HepG2 (cell line): ENCODE data around the gene SLC29A1. TPM values are rescaled to one million over a fixed set of nuclear protein-coding genes. Genes with fewer than 3 reads are reported as not detected.

Source experiments
- ATAC-seq: fragments of 200-7000 bp; cut with Tn5 transposase; 3 replicates; pipeline ENCODE4 v1.9.1; 2020; ENCODE audit warnings: mild to moderate bottlenecking, moderate library complexity
- BruUV-seq: library from RNA; stranded (reverse); fragments of 400-500 nt; replicated peaks from 2 replicates; lab custom pipeline; 2021; lab: Mats Ljungman, UMichigan
- CTCF ChIA-PET: fragments of 300-600 bp; formaldehyde crosslinking; extraction: SDS; loops from one replicate; lab custom pipeline; 2021; ENCODE audit warnings: low total read pairs, inconsistent platforms, low intra/inter-chr PET ratio; lab: Yijun Ruan, JAX
- POLR2A ChIA-PET: fragments of 350-600 bp; sonication (Branson Sonifier 250); formaldehyde crosslinking; loops from one replicate; lab custom pipeline; 2020; ENCODE audit warnings: antibody characterized with exemption, inconsistent platforms; lab: Yijun Ruan, JAX
- DNase-seq: peaks from one replicate; pipeline ENCODE4 v3.0.0-alpha.2; 2015; ENCODE audit warnings: low spot score
- FAIRE-seq: peaks from 3 replicates; lab custom pipeline; 2011; peaks lifted over from hg19 to GRCh38; lab: Jason Lieb, UNC
- H2AFZ ChIP-seq: one replicate; pipeline ENCODE4 v1.6.1; 2011; ENCODE audit warnings: low read length, inconsistent platforms
- H3K27ac ChIP-seq: fragments of 300-600 bp; 3 replicates; pipeline ENCODE4 v1.8.0; 2011; ENCODE audit warnings: mixed run types, mild to moderate bottlenecking, mixed read lengths, low read length, inconsistent platforms; ENCODE audit not compliant: insufficient read depth; ENCODE audit errors: extremely low read length
- H3K27me3 ChIP-seq, 2 experiments: fragments of 200-600 bp in 1 of 2; 2 replicates in 1 of 2; 3 replicates in 1 of 2; pipeline versions ENCODE4 v1.6.0 to v1.8.0; 2011; ENCODE audit warnings: low read length in 2 of 2, mild to moderate bottlenecking in 2 of 2, moderate library complexity in 2 of 2, inconsistent platforms in 1 of 2; ENCODE audit not compliant: insufficient read depth in 2 of 2, control insufficient read depth in 1 of 2
- H3K36me3 ChIP-seq, 2 experiments: fragments of 200-600 bp in 1 of 2; replicated peaks in 1 of 2; 2 replicates in 1 of 2; 3 replicates in 1 of 2; pipeline versions ENCODE4 v1.5.1 to v1.8.0; 2011; ENCODE audit warnings: low read length in 2 of 2, inconsistent platforms in 1 of 2; ENCODE audit not compliant: insufficient read depth in 2 of 2, control insufficient read depth in 1 of 2
- H3K4me1 ChIP-seq: 2 replicates; pipeline ENCODE4 v1.5.1; 2012; ENCODE audit warnings: low read length, inconsistent platforms; ENCODE audit not compliant: insufficient read depth
- H3K4me2 ChIP-seq: 2 replicates; pipeline ENCODE4 v1.6.0; 2011; ENCODE audit warnings: low read depth, low read length, inconsistent platforms
- H3K4me3 ChIP-seq, 3 experiments: fragments of 200-600 bp in 1 of 3; sonication (generic), shearing (Covaris generic) in 1 of 3; replicated peaks in 1 of 3; 2 replicates each; pipeline ENCODE4 v1.5.1; 2011 to 2016; ENCODE audit warnings: low read length in 3 of 3, inconsistent platforms in 2 of 3, low read depth in 2 of 3, mild to moderate bottlenecking in 2 of 3, control low read depth in 1 of 3, mixed read lengths in 1 of 3; ENCODE audit not compliant: insufficient read depth in 1 of 3
- H3K79me2 ChIP-seq: one replicate; pipeline ENCODE4 v1.6.1; 2011; ENCODE audit warnings: low read length, inconsistent platforms; ENCODE audit not compliant: insufficient read depth
- H3K9ac ChIP-seq: 2 replicates; pipeline ENCODE4 v1.6.0; 2011; ENCODE audit warnings: mild to moderate bottlenecking, low read depth, low read length, inconsistent platforms; ENCODE audit not compliant: insufficient read depth
- H3K9me3 ChIP-seq: 2 replicates; pipeline ENCODE4 v1.5.1; 2012; ENCODE audit warnings: mild to moderate bottlenecking, low read length
- H4K20me1 ChIP-seq: 2 replicates; pipeline ENCODE4 v1.6.0; 2011; ENCODE audit warnings: inconsistent platforms, mild to moderate bottlenecking, low read length, moderate library complexity; ENCODE audit not compliant: insufficient read depth
- MED13 ChIP-seq: sonication (generic); formaldehyde crosslinking; IDR thresholded peaks from 2 replicates; pipeline ENCODE4 v1.5.0; 2020; ENCODE audit warnings: missing genetic modification reagents
- MEIS1 ChIP-seq: sonication (generic); formaldehyde crosslinking; IDR thresholded peaks from 2 replicates; pipeline ENCODE4 v1.9.0; 2021; ENCODE audit warnings: mild to moderate bottlenecking, missing genetic modification reagents, moderate library complexity, borderline replicate concordance
- NCOA2 ChIP-seq: sonication (generic); formaldehyde crosslinking; IDR thresholded peaks from 2 replicates; pipeline ENCODE4 v1.8.0; 2022; ENCODE audit warnings: inconsistent platforms
- RARA ChIP-seq: IDR thresholded peaks from 2 replicates; pipeline ENCODE4 v1.6.1; 2016; ENCODE audit warnings: missing genetic modification reagents, missing compliant biosample characterization
- RCOR2 ChIP-seq: IDR thresholded peaks from 2 replicates; pipeline ENCODE4 v1.6.1; 2016; ENCODE audit warnings: missing biosample characterization, missing genetic modification reagents
- SALL1 ChIP-seq: sonication (generic); formaldehyde crosslinking; IDR thresholded peaks from 2 replicates; pipeline ENCODE4 v1.8.0; 2022; ENCODE audit warnings: mild to moderate bottlenecking, missing genetic modification reagents
- SNAPC2 ChIP-seq: sonication (generic); formaldehyde crosslinking; IDR thresholded peaks from 2 replicates; pipeline ENCODE4 v1.8.1; 2022; ENCODE audit warnings: mild to moderate bottlenecking, missing genetic modification reagents
- SUZ12 ChIP-seq: fragments of 150-350 bp; IDR thresholded peaks from 2 replicates; pipeline ENCODE4 v1.6.1; 2014; ENCODE audit warnings: low read depth, low read length
- TEAD3 ChIP-seq: optimal IDR thresholded peaks from 2 replicates; pipeline ENCODE3; 2016; ENCODE audit warnings: borderline replicate concordance
- YY1 ChIP-seq: IDR thresholded peaks from 2 replicates; pipeline ENCODE4 v1.6.1; 2011; ENCODE audit warnings: low read length, low read depth, moderate library complexity, mild to moderate bottlenecking; ENCODE audit not compliant: insufficient read depth, insufficient replicate concordance
- ZC3H13 ChIP-seq: sonication (generic); formaldehyde crosslinking; IDR thresholded peaks from 2 replicates; pipeline ENCODE4 v1.8.1; 2023; ENCODE audit warnings: mild to moderate bottlenecking, missing genetic modification reagents, moderate library complexity
- ZFP37 ChIP-seq: sonication (generic); formaldehyde crosslinking; IDR thresholded peaks from 2 replicates; pipeline ENCODE4 v1.4.0; 2020; ENCODE audit warnings: missing genetic modification reagents, borderline replicate concordance
- ZNF775 ChIP-seq: sonication (generic); formaldehyde crosslinking; IDR thresholded peaks from 2 replicates; pipeline ENCODE4 v1.4.0; 2020; ENCODE audit warnings: missing genetic modification reagents, mild to moderate bottlenecking, moderate library complexity, borderline replicate concordance
- WGBS: methylation state at CpG from one replicate; pipeline ENCODE4 v1.1.6; 2017; ENCODE audit warnings: low lambda C conversion rate; 5-methylcytosine and 5-hydroxymethylcytosine counted together
- in situ Hi-C: cut with HindIII; loops from 2 replicates; pipeline ENCODE4 v1.10.0; 2017; ENCODE audit warnings: low pct_unique_long_range_greater_than_20kb; ENCODE audit not compliant: extremely low pct_ligation_motif_present
- intact Hi-C: fragments of 100-400 bp; cut with micrococcal nuclease; formaldehyde crosslinking; loops from one replicate; pipeline ENCODE4 v1.10.0; 2022; ENCODE audit not compliant: unreplicated experiment
- polyA plus RNA-seq, 8 experiments: library from polyadenylated mRNA; depleted of rRNA in 3 of 8; stranded (reverse) in 7 of 8; unstranded in 1 of 8; fragments of >200 nt; fragmentation: Illumina TruSeq in 4 of 8; extraction: Trizol in 4 of 8; gene quantifications; 2 replicates each; pipeline versions ENCODE4 v1.2.1 to v1.2.3, GENCODE V29; 2011 to 2016; ENCODE audit warnings: low read depth in 4 of 8, missing spikeins in 1 of 8, mixed read lengths in 1 of 8; ENCODE audit not compliant: insufficient read depth in 1 of 8
- total RNA-seq, 5 experiments: library from RNA; depleted of rRNA; stranded (reverse); fragments of >200 nt; fragmentation: Illumina TruSeq; extraction: Trizol; gene quantifications; 2 replicates each; pipeline ENCODE4 v1.2.3, GENCODE V29; 2016; ENCODE audit warnings: low read depth in 1 of 5
- TF ChIP-seq, protein P1 (sequence below): sonication (generic); formaldehyde crosslinking; IDR thresholded peaks from 2 replicates; pipeline ENCODE4 v1.9.0; 2021; ENCODE audit warnings: missing genetic modification reagents, mild to moderate bottlenecking, borderline replicate concordance
- TF ChIP-seq, protein P2 (sequence below): sonication (generic); formaldehyde crosslinking; IDR thresholded peaks from 2 replicates; pipeline ENCODE4 v1.8.0; 2022; ENCODE audit warnings: low read depth, missing genetic modification reagents
- TF ChIP-seq, protein P3 (sequence below): sonication (generic); formaldehyde crosslinking; IDR thresholded peaks from 2 replicates; pipeline ENCODE4 v1.4.0; 2020; ENCODE audit warnings: missing genetic modification reagents, borderline replicate concordance
- TF ChIP-seq, protein P4 (sequence below): sonication (generic); formaldehyde crosslinking; IDR thresholded peaks from 2 replicates; pipeline ENCODE4 v1.4.0; 2020; ENCODE audit warnings: mild to moderate bottlenecking, missing genetic modification reagents

SLC29A1 gene
- total and polyA plus RNA-seq, 2 of the 13 experiments (the other 11 are each of a cell fraction or from before 2014, with no cell fraction given) = 43.2 to 106 TPM

DNA sequence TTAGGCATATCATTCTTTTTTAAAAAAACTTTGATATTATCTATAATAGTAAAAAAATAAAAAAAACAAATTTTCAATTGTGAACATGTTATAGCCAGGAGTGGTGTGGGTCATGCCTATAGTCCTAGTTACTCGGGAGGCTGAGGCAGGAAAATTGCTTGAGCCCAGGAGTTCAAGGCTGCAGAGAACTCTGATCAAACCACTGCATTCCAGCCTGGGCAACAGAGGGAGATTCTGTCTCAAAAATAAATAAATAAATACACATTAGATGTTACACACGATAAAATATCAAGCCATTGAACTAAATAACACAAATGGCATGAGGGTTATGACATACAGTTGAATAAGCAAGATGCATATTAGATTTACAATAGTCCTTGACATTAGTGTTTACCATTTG, 34.6 kb upstream of the SLC29A1 start:
- Histone ChIP-seq H3K4me1 (peaks cover 68% of the 10 kb centered on the region), H3K4me2 (0 out of 2 replicates have a peak overlapping the region, but pooled peaks have one; percentile 26), H3K9ac (no peak overlapping the region), H3K27me3 (no peaks in the 10 kb centered on the region; a peak in 2 of 5 replicates), H3K36me3 (no peaks in the 10 kb centered on the region), H4K20me1 (no peaks in the 10 kb centered on the region), H3K79me2 (no peaks in the 10 kb centered on the region), H2AFZ (no peak overlapping the region), H3K27ac (no peak overlapping the region), H3K9me3 (no peaks in the 10 kb centered on the region), H3K4me3 (no peak overlapping the region)
- peak; percentile 21 for FAIRE-seq
- DNase-seq = peak; percentile 59
- CTCF ChIA-PET = no interaction called here
- no TSS peak for BruUV-seq
- intact Hi-C loops (no loop called here), in situ Hi-C loops (no loop called here)
- 2% methylated on average over 2 of the region's 2 CpGs for WGBS
- ATAC-seq = no peak
- TF ChIP-seq, protein P1, sequence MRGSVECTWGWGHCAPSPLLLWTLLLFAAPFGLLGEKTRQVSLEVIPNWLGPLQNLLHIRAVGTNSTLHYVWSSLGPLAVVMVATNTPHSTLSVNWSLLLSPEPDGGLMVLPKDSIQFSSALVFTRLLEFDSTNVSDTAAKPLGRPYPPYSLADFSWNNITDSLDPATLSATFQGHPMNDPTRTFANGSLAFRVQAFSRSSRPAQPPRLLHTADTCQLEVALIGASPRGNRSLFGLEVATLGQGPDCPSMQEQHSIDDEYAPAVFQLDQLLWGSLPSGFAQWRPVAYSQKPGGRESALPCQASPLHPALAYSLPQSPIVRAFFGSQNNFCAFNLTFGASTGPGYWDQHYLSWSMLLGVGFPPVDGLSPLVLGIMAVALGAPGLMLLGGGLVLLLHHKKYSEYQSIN = no peak
- TF ChIP-seq NCOA2 (CRISPR knock-in tag) (0 out of 2 replicates have a peak, but pooled peaks have one; percentile 17), ZFP37 (CRISPR knock-in tag) (no peak), MED13 (no peak), ZC3H13 (CRISPR knock-in tag) (no peak), YY1 (no peak), MEIS1 (CRISPR knock-in tag) (no peak), ZNF775 (CRISPR knock-in tag) (no peak), SUZ12 (no peak), SALL1 (0 out of 2 replicates have a peak, but pooled peaks have one; percentile 5), SNAPC2 (CRISPR knock-in tag) (0 out of 2 replicates have a peak, but pooled peaks have one; percentile 35), RCOR2 (0 out of 2 replicates have a peak, but pooled peaks have one; percentile 24), TEAD3 (peak; percentile 67), RARA (peak; percentile 33; the same call in 1 of the 2 replicates)
- TF ChIP-seq, protein P2, sequence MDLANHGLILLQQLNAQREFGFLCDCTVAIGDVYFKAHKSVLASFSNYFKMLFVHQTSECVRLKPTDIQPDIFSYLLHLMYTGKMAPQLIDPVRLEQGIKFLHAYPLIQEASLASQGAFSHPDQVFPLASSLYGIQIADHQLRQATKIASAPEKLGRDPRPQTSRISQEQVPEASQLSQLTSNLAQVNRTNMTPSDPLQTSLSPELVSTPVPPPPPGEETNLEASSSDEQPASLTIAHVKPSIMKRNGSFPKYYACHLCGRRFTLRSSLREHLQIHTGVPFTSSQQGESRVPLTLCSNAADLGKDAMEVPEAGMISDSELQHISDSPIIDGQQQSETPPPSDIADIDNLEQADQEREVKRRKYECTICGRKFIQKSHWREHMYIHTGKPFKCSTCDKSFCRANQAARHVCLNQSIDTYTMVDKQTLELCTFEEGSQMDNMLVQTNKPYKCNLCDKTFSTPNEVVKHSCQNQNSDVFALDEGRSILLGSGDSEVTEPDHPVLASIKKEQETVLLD (CRISPR knock-in tag) = no peak
- TF ChIP-seq, protein P3, sequence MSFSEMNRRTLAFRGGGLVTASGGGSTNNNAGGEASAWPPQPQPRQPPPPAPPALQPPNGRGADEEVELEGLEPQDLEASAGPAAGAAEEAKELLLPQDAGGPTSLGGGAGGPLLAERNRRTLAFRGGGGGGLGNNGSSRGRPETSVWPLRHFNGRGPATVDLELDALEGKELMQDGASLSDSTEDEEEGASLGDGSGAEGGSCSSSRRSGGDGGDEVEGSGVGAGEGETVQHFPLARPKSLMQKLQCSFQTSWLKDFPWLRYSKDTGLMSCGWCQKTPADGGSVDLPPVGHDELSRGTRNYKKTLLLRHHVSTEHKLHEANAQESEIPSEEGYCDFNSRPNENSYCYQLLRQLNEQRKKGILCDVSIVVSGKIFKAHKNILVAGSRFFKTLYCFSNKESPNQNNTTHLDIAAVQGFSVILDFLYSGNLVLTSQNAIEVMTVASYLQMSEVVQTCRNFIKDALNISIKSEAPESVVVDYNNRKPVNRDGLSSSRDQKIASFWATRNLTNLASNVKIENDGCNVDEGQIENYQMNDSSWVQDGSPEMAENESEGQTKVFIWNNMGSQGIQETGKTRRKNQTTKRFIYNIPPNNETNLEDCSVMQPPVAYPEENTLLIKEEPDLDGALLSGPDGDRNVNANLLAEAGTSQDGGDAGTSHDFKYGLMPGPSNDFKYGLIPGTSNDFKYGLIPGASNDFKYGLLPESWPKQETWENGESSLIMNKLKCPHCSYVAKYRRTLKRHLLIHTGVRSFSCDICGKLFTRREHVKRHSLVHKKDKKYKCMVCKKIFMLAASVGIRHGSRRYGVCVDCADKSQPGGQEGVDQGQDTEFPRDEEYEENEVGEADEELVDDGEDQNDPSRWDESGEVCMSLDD (CRISPR knock-in tag) = no peak
- TF ChIP-seq, protein P4, sequence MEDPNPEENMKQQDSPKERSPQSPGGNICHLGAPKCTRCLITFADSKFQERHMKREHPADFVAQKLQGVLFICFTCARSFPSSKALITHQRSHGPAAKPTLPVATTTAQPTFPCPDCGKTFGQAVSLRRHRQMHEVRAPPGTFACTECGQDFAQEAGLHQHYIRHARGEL (CRISPR knock-in tag) = no peak
- POLR2A ChIA-PET = interaction anchor here (1.1 to 1.5 kb wide), 3 partner anchors 9 to 58 kb away, joined by 3 to 6 read pairs (median 4); partner anchors contain the start of gene HSP90AB1
